Right lobe of liver (tissue), 6 donors: Measurements from ENCODE around the gene AKTIP. TPM values are rescaled to one million over a fixed set of nuclear protein-coding genes. Genes with fewer than 3 reads are reported as not detected.

Experiments used
- ATAC-seq, 4 donors: fragments of 200-7000 bp; cut with Tn5 transposase; one replicate each; pipeline ENCODE4 v1.9.1; 2020; ENCODE audit warnings: mild to moderate bottlenecking in 4 of 4, moderate library complexity in 4 of 4
- DNase-seq, 3 donors: peaks; one replicate each; pipeline ENCODE4 v3.0.0-alpha.2; 2020
- H3K27ac ChIP-seq, 3 donors: fragments of 200-600 bp; one replicate each; pipeline ENCODE4 v1.8.0; 2022
- H3K27me3 ChIP-seq, 2 donors: fragments of 200-600 bp; one replicate each; pipeline ENCODE4 v1.8.0; 2022
- H3K36me3 ChIP-seq, 4 donors: fragments of 200-600 bp; sonication (generic) in 1 of 4; one replicate each; pipeline versions ENCODE4 v1.5.1 to v1.8.0; 2017 to 2022; ENCODE audit warnings: control low read depth in 1 of 4
- H3K4me1 ChIP-seq, 4 donors: fragments of 200-600 bp; sonication (generic) in 1 of 4; one replicate each; pipeline versions ENCODE4 v1.5.1 to v1.8.0; 2017 to 2022; ENCODE audit warnings: control low read depth in 1 of 4
- H3K4me3 ChIP-seq, 3 donors: fragments of 200-600 bp; one replicate each; pipeline ENCODE4 v1.8.0; 2022
- H3K9me3 ChIP-seq, 4 donors: fragments of 200-600 bp; sonication (generic) in 1 of 4; one replicate each; pipeline versions ENCODE4 v1.5.1 to v1.8.0; 2017 to 2022; ENCODE audit warnings: control low read depth in 1 of 4
- POLR2A ChIP-seq: fragments of 450-650 bp; IDR thresholded peaks from one replicate; pipeline ENCODE4 v1.6.1; 2017; ENCODE audit warnings: antibody characterized with exemption, mild to moderate bottlenecking
- WGBS: methylation state at CpG from one replicate; pipeline ENCODE4 v1.1.6; 2018; ENCODE audit warnings: low coverage, low lambda C conversion rate; ENCODE audit not compliant: insufficient coverage; ENCODE audit errors: missing lambda C conversion rate; 5-methylcytosine and 5-hydroxymethylcytosine counted together
- intact Hi-C, 2 donors: fragments of 100-400 bp; cut with DNase I; formaldehyde crosslinking; loops; one replicate each; pipeline versions ENCODE4 v1.11.2 to v1.14.1; 2022
- total RNA-seq, 6 experiments: library from RNA; depleted of rRNA in 2 of 6; stranded (reverse); fragments of >200 nt in 2 of 6; fragmentation: NEBNext Ultra II Directional in 3 of 6; extraction: Animal tissue kit (Norgen Biotek cat#: 25700) in 3 of 6; gene quantifications; one replicate each; pipeline versions ENCODE4 v1.1.0 to v1.2.4, GENCODE V29; 2016 to 2023
- TF ChIP-seq, protein P1 (sequence below), 4 donors: fragments of 200-600 bp in 3 of 4; fragments of 450-650 bp in 1 of 4; IDR thresholded peaks; one replicate each; pipeline versions ENCODE4 v1.5.1 to v1.8.0; 2016 to 2022; ENCODE audit warnings: antibody characterized with exemption in 4 of 4, mild to moderate bottlenecking in 2 of 4
- donor health status: DM: no; HTN: yes; CAD: no.
- donor health status: DM: no; HTN: no; CAD: no.
- donor health status: DM: no; HTN: no; CAD: no.
- donor health status: DM: no; HTN: yes; CAD: no.
- donor health status: DM: no; HTN: yes; CAD: no.

AKTIP gene
- total RNA-seq, 6 experiments from 2014 or later: 23.3 to 42.4 (median 26.5) TPM

DNA sequence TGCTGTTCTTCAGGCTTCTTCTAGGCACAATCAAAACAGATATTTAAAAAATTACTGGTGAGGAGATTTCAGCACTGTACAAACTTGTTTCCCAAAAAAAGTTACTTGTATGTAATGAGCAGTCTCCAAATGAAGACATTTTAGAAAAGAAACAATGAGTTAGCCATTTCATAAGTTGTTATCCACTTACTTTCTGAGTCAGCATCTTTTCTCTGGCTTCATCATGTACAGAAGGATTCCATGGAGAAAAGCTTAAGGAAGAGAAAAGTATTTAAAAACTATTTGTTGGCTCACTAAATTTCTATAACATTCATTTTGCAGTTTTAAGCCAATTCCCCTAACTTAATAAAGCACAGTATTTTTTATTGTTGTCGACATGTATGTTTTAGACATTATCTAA lies 10.5 kb downstream of the AKTIP start:
- no peak overlapping the region for H3K27ac ChIP-seq
- DNase-seq: no peak
- 100% methylated on average over 1 of the region's 1 CpG for WGBS
- ATAC-seq: no peak
- no peak for TF ChIP-seq POLR2A
- TF ChIP-seq, protein P1, sequence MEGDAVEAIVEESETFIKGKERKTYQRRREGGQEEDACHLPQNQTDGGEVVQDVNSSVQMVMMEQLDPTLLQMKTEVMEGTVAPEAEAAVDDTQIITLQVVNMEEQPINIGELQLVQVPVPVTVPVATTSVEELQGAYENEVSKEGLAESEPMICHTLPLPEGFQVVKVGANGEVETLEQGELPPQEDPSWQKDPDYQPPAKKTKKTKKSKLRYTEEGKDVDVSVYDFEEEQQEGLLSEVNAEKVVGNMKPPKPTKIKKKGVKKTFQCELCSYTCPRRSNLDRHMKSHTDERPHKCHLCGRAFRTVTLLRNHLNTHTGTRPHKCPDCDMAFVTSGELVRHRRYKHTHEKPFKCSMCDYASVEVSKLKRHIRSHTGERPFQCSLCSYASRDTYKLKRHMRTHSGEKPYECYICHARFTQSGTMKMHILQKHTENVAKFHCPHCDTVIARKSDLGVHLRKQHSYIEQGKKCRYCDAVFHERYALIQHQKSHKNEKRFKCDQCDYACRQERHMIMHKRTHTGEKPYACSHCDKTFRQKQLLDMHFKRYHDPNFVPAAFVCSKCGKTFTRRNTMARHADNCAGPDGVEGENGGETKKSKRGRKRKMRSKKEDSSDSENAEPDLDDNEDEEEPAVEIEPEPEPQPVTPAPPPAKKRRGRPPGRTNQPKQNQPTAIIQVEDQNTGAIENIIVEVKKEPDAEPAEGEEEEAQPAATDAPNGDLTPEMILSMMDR (IDR thresholded peaks at IDR 0.05): no peak
- no peaks in the 10 kb centered on the region for H3K27me3 ChIP-seq
- H3K9me3 ChIP-seq: no peaks in the 10 kb centered on the region
- peaks cover 0 to 90% (median 37%) of the 10 kb centered on the region in 4 donors for H3K36me3 ChIP-seq
- intact Hi-C loops: no loop called here
- H3K4me1 ChIP-seq: no peaks in the 10 kb centered on the region
- no peak overlapping the region for H3K4me3 ChIP-seq

DNA sequence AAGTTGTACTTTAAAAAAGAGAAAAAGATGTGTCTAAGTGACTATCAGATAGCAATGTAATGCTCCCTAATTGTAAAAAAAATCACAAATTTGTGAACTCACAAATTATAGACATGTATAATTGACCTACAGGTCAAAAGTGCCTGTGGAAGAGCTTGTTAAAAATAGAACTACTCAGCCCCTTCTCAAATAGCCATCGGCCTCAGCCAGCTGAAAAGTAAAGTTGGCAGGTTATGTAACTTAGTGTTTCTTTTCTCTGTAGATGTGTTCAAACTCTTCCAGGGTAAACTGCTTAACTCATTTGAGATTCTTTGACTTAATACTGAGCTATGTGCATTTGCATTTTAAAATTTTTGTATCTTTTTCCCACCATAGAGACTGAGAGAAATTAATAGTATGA lies 13.3 kb downstream of the AKTIP start:
- Histone ChIP-seq H3K27me3 (no peaks in the 10 kb centered on the region), H3K27ac (no peak overlapping the region), H3K36me3 (peaks cover 0 to 63% (median 27%) of the 10 kb centered on the region in 4 donors), H3K4me1 (no peaks in the 10 kb centered on the region), H3K4me3 (no peak overlapping the region), H3K9me3 (no peaks in the 10 kb centered on the region)
- DNase-seq (no peak), ATAC-seq (no peak)
- intact Hi-C loops: no loop called here
- WGBS: 50% methylated on average over 1 of the region's 1 CpG
- TF ChIP-seq, protein P1 (IDR thresholded peaks at IDR 0.05): no peak
- no peak for TF ChIP-seq POLR2A

DNA sequence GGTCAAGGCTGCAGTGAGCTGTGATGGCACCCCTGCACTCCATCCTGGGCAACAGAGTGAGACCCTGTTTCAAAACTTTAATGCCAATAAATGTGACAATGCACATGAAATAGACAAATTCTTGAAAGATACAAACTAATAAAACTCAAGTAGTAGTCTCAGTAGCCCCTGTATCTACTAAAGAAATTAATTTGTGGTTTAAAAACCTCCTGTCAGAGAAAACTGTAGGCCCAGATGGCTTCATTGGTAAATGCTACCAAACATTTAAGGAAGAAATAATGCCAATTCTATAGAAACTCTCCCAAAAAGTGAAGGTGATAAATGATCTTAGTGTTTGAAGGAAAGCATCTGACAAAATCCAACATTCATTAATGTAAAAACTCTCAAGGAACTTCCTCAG lies 16.8 kb downstream of the AKTIP start:
- ATAC-seq (no peak), DNase-seq (no peak)
- Histone ChIP-seq H3K4me1 (no peaks in the 10 kb centered on the region), H3K4me3 (no peak overlapping the region), H3K27me3 (no peaks in the 10 kb centered on the region), H3K36me3 (peaks cover 0 to 51% (median 14%) of the 10 kb centered on the region in 4 donors), H3K9me3 (no peaks in the 10 kb centered on the region), H3K27ac (no peak overlapping the region)
- TF ChIP-seq, protein P1 (IDR thresholded peaks at IDR 0.05): no peak
- TF ChIP-seq POLR2A: no peak
- intact Hi-C loops: no loop called here

DNA sequence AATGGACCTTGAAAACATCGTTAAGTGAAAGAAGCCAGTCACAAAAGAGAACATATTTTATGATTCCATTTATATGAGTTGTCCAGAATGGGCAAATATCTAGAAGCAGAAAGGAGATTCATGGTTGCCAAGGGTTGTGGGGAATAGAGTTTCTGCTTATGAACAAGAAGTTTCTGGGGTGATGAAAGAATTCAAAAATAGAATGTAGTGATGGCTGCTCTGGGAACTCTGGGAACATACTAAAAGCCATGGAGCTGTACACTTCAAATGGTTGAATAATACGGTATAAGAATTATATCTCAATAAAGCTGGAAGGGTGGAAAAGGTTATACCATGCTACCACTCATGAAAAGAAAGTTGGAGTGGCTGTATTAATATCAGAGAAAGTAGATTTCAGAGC lies 18.5 kb downstream of the AKTIP start:
- Histone ChIP-seq H3K27ac (no peak overlapping the region), H3K4me3 (no peak overlapping the region), H3K9me3 (no peaks in the 10 kb centered on the region), H3K27me3 (no peaks in the 10 kb centered on the region), H3K36me3 (peaks cover 0 to 41% (median 18%) of the 10 kb centered on the region in 4 donors), H3K4me1 (peaks cover 0 to 10% (median 3%) of the 10 kb centered on the region in 4 donors)
- DNase-seq (no peak), ATAC-seq (no peak)
- TF ChIP-seq, protein P1 (IDR thresholded peaks at IDR 0.05): no peak
- no peak for TF ChIP-seq POLR2A
- 100% methylated on average over 2 of the region's 2 CpGs for WGBS
- intact Hi-C loops: no loop called here

DNA sequence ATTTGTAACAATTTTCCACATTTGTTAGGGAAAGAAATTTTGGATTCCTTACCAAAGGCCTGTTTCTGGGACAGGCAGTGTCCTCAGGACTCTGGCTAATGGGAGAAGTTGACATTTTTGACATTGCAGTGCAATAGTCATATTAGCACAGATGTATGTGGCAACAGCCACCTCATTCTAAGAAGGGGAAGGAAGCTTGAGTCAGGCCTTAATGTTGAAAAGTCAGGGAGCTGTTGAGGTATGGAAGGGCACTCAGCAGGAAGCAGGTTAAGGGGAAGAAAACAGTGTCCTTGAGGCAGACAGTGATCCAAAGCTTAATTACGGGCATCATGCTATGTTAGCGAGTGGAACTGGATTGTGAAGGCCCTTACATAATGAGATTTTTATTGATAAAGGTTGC lies 20.9 kb downstream of the AKTIP start:
- no peaks in the 10 kb centered on the region for H3K27me3 ChIP-seq
- intact Hi-C loops: no loop called here
- TF ChIP-seq, protein P1 (IDR thresholded peaks at IDR 0.05): no peak
- TF ChIP-seq POLR2A: no peak
- no peaks in the 10 kb centered on the region for H3K9me3 ChIP-seq
- H3K4me1 ChIP-seq: peaks cover 0 to 14% (median 3%) of the 10 kb centered on the region in 4 donors
- peaks cover 0 to 38% (median 20%) of the 10 kb centered on the region in 4 donors for H3K36me3 ChIP-seq
- H3K27ac ChIP-seq: no peak overlapping the region
- DNase-seq (no peak), ATAC-seq (peak; percentile 16 to 52 (median 42))
- WGBS: 70% methylated on average over 2 of the region's 2 CpGs
- no peak overlapping the region for H3K4me3 ChIP-seq
